Measurements from ENCODE around the gene TGM4. TPM values are rescaled to one million over a fixed set of nuclear protein-coding genes. Genes with fewer than 3 reads are reported as not detected.
A peak's percentile ranks its signal among the peaks of the same experiment; 100 is the strongest.

Gene TGM4
- total and polyA plus RNA-seq, 10 of the 15 experiments (the other 5 are each of a cell fraction or from before 2014, with no cell fraction given) = not detected

GRCh38 chr3:44954962-44955361 is 80.6 kb downstream of the TGM4 start:
- Histone ChIP-seq H3K79me2 (ENCODE audit: control insufficient read depth, insufficient read depth, low read length) (no peaks in the 10 kb centered on the region; the same call in 1 of the 2 replicates), H3K4me1 (ENCODE audit: control insufficient read depth, insufficient read depth, low read length) (peaks cover 8% of the 10 kb centered on the region), H3K27me3 (replicated peaks in 1 of 2; ENCODE audit: control insufficient read depth in 2 of 2, insufficient read depth in 2 of 2, low read length in 1 of 2) (no peaks in the 10 kb centered on the region), H2AFZ (ENCODE audit: control insufficient read depth, low read depth, low read length) (no peak overlapping the region), H3K27ac (ENCODE audit: control insufficient read depth, insufficient read depth) (no peak overlapping the region), H3K9ac (ENCODE audit: control insufficient read depth, insufficient read depth, low read length) (no peak overlapping the region), H3K36me3 (ENCODE audit: control insufficient read depth in 2 of 2, insufficient read depth in 2 of 2, low read length in 1 of 2) (peaks cover 7 to 9% of the 10 kb centered on the region in 2 experiments; a peak in 3 of 4 replicates), H3K4me3 (no peak overlapping the region), H3K4me2 (ENCODE audit: control insufficient read depth, insufficient read depth) (no peak overlapping the region), H3K9me3 (replicated peaks; ENCODE audit: control insufficient read depth, insufficient read depth, low read length) (no peaks in the 10 kb centered on the region), H4K20me1 (ENCODE audit: control insufficient read depth, insufficient read depth) (no peaks in the 10 kb centered on the region)
- ATAC-seq (peak; percentile 94), DNase-seq (ENCODE audit: low read depth, low spot score) (no peak), FAIRE-seq (no peak)
- BruUV-seq (replicated peaks) = no TSS peak
- 10% methylated on average over 3 of the region's 3 CpGs for WGBS (ENCODE audit: insufficient coverage, insufficient replicate concordance, low lambda C conversion rate, missing lambda C conversion rate)
- ChIA-PET POLR2A (no interaction called here), CTCF (interaction anchor here (0.7 kb wide), 1 partner anchor 20 kb away, joined by 3 read pairs; no protein-coding TSS in a partner anchor), RAD21 (ENCODE audit: unreplicated experiment) (interaction anchor here (0.9 to 3.4 kb wide), 3 partner anchors 13 to 38 kb away, joined by 3 to 18 read pairs (median 4); no protein-coding TSS in a partner anchor), SMC1A (ENCODE audit: uncharacterized antibody, unreplicated experiment) (no interaction called here)
- intact Hi-C loops (cut with micrococcal nuclease; ENCODE audit: unreplicated experiment) = no loop called here
- in situ Hi-C loops (cut with MboI) = no loop called here
- TF ChIP-seq FOXM1 (IDR thresholded peaks at IDR 0.05; ENCODE audit: low read depth, low read length) = no peak
- no peak for TF ChIP-seq ZNF384 (IDR thresholded peaks at IDR 0.05; ENCODE audit: borderline replicate concordance, low read depth, low read length)
- TF ChIP-seq MTA2 (IDR thresholded peaks at IDR 0.05; ENCODE audit: low read depth) = no peak
- no peak for TF ChIP-seq SUZ12 (IDR thresholded peaks at IDR 0.05; ENCODE audit: unreplicated experiment)
- TF ChIP-seq CBX5 (IDR thresholded peaks at IDR 0.05; ENCODE audit: low read depth) = no peak
- peak in 1 of 2 experiments; percentile 60; a peak in 1 of 4 replicates for TF ChIP-seq EP300 (IDR thresholded peaks at IDR 0.05; ENCODE audit: borderline replicate concordance in 1 of 2, control insufficient read depth in 1 of 2, low read depth in 2 of 2, low read length in 2 of 2)
- no peak for TF ChIP-seq MEF2A (IDR thresholded peaks at IDR 0.05; ENCODE audit: insufficient read depth, low read depth, low read length)
- no peak for TF ChIP-seq SUPT20H (IDR thresholded peaks at IDR 0.05; ENCODE audit: borderline replicate concordance, control insufficient read depth, low read depth, low read length)
- TF ChIP-seq SMAD1 (IDR thresholded peaks at IDR 0.05; ENCODE audit: low read depth, partially characterized antibody) = no peak
- TF ChIP-seq CHD4 (IDR thresholded peaks at IDR 0.05) = no peak
- 0 out of 2 replicates have a peak, but pooled peaks have one; percentile 36 for TF ChIP-seq BCL11A (IDR thresholded peaks at IDR 0.05; ENCODE audit: low read depth, low read length)
- TF ChIP-seq HDAC2 (IDR thresholded peaks at IDR 0.05) = no peak
- TF ChIP-seq NFYB (IDR thresholded peaks at IDR 0.05; ENCODE audit: insufficient read depth, low read depth, low read length) = no peak
- no peak for TF ChIP-seq SRF (IDR thresholded peaks at IDR 0.05; ENCODE audit: low read depth in 2 of 2, low read length in 2 of 2)
- TF ChIP-seq NR2F1 (conservative IDR thresholded peaks at IDR 0.05) = no peak
- no peak for TF ChIP-seq E2F8 (IDR thresholded peaks at IDR 0.05; ENCODE audit: low read depth, partially characterized antibody)
- TF ChIP-seq ZBTB4 (CRISPR knock-in tag; IDR thresholded peaks at IDR 0.05) = no peak
- no peak for TF ChIP-seq SREBF1 (IDR thresholded peaks at IDR 0.05; ENCODE audit: low read length)
- TF ChIP-seq ZNF622 (IDR thresholded peaks at IDR 0.05) = no peak
- TF ChIP-seq ZNF24 (IDR thresholded peaks at IDR 0.05) = no peak
- no peak for TF ChIP-seq BRCA1 (IDR thresholded peaks at IDR 0.05; ENCODE audit: low read depth, low read length)

Data from GM12878 (cell line).